Measurements from ENCODE around the gene D2HGDH. TPM values are rescaled to one million over a fixed set of nuclear protein-coding genes. Genes with fewer than 3 reads are reported as not detected.

D2HGDH gene
- total RNA-seq, 1 donor from 2014 or later = 16.4 TPM

Other genes starting within 250 kb of the D2HGDH start
- gene STK25, start 226.0 kb upstream of the D2HGDH start, total RNA-seq = 107 TPM
- gene BOK, start 175.9 kb upstream of the D2HGDH start, total RNA-seq = 17.9 TPM
- gene THAP4, start 97.5 kb upstream of the D2HGDH start, total RNA-seq = 20.0 TPM
- 50.2 TPM for gene ATG4B, start 96.9 kb upstream of the D2HGDH start, total RNA-seq
- 13.8 TPM for gene DTYMK, start 47.8 kb upstream of the D2HGDH start, total RNA-seq
- 32.4 TPM for gene ING5, start 32.6 kb upstream of the D2HGDH start, total RNA-seq
- 0.30 TPM for gene GAL3ST2, start 42.2 kb downstream of the D2HGDH start, total RNA-seq
- 0.30 TPM for gene NEU4, start 74.6 kb downstream of the D2HGDH start, total RNA-seq
- gene PDCD1, start 124.3 kb downstream of the D2HGDH start, total RNA-seq = 0.10 TPM
- not detected for gene RTP5, start 135.1 kb downstream of the D2HGDH start, total RNA-seq

Measured in skin of body (tissue), 1 donor.